Hepatocyte (in vitro differentiated cells): Measurements from ENCODE around the gene FGFR3.

ENCODE experiments used
- CTCF ChIP-seq: fragments of 200-600 bp; sonication (generic); IDR thresholded peaks from 2 replicates; pipeline ENCODE4 v1.5.1; 2016; ENCODE audit warnings: antibody characterized with exemption, mild to moderate bottlenecking; ENCODE audit not compliant: poor library complexity
- EZH2 ChIP-seq: fragments of 200-600 bp; sonication (generic); IDR thresholded peaks from 2 replicates; pipeline ENCODE4 v1.6.1; 2016; ENCODE audit warnings: antibody characterized with exemption, mild to moderate bottlenecking, borderline replicate concordance

GRCh38 chr4:1830234-1830633 lies 37.1 kb downstream of the FGFR3 start:
- TF ChIP-seq CTCF: no peak
- no peak for TF ChIP-seq EZH2
